Osteoblast (primary cell): Measurements from ENCODE around the gene ASPG. TPM values are rescaled to one million over a fixed set of nuclear protein-coding genes. Genes with fewer than 3 reads are reported as not detected.

Experiments
- DNase-seq: peaks from one replicate; pipeline ENCODE4 v3.0.0; 2011; ENCODE audit warnings: low spot score, mixed read lengths; ENCODE audit not compliant: insufficient read length; ENCODE audit errors: missing footprints
- H2AFZ ChIP-seq: 2 replicates; pipeline ENCODE4 v1.6.0; 2011; ENCODE audit warnings: mild to moderate bottlenecking, low read length
- H3K27ac ChIP-seq: 2 replicates; pipeline ENCODE4 v1.5.1; 2011; ENCODE audit warnings: mild to moderate bottlenecking, low read depth, low read length, moderate library complexity
- H3K27me3 ChIP-seq: 2 replicates; pipeline ENCODE4 v1.6.0; 2012; ENCODE audit warnings: mild to moderate bottlenecking, control low read depth, inconsistent platforms, low read length, moderate library complexity; ENCODE audit not compliant: insufficient read depth
- H3K36me3 ChIP-seq: 2 replicates; pipeline ENCODE4 v1.5.1; 2011; ENCODE audit warnings: mild to moderate bottlenecking, low read length, control low read depth, moderate library complexity; ENCODE audit not compliant: insufficient read depth
- H3K4me1 ChIP-seq: 2 replicates; pipeline ENCODE4 v1.5.1; 2011; ENCODE audit warnings: mild to moderate bottlenecking, low read length, control low read depth, moderate library complexity; ENCODE audit not compliant: insufficient read depth
- H3K4me2 ChIP-seq: 2 replicates; pipeline ENCODE4 v1.6.0; 2011; ENCODE audit warnings: mild to moderate bottlenecking, low read length; ENCODE audit not compliant: insufficient read depth
- H3K4me3 ChIP-seq: fragments of 200-600 bp; sonication (generic); 3 replicates; pipeline ENCODE4 v1.5.1; 2012; ENCODE audit warnings: mild to moderate bottlenecking, low read length, inconsistent platforms; ENCODE audit not compliant: insufficient read depth
- H3K79me2 ChIP-seq: 2 replicates; pipeline ENCODE4 v1.6.0; 2012; ENCODE audit warnings: mild to moderate bottlenecking, low read length, control low read depth, inconsistent platforms; ENCODE audit not compliant: insufficient read depth
- H3K9me3 ChIP-seq: 2 replicates; pipeline ENCODE4 v1.5.1; 2011; ENCODE audit warnings: low read depth, low read length, control low read depth
- H4K20me1 ChIP-seq: 2 replicates; pipeline ENCODE4 v1.6.0; 2012; ENCODE audit warnings: mild to moderate bottlenecking, low read length, control low read depth; ENCODE audit not compliant: insufficient read depth
- CTCF ChIP-seq: IDR thresholded peaks from 2 replicates; pipeline ENCODE4 v1.5.1; 2011; ENCODE audit warnings: mild to moderate bottlenecking, low read depth, low read length, moderate library complexity; ENCODE audit errors: extremely low read depth
- total RNA-seq: library from RNA; depleted of rRNA; stranded (reverse); fragments of >200 nt; gene quantifications from 2 replicates; pipeline ENCODE4 v1.2.3, GENCODE V29; 2012

ASPG gene
- total RNA-seq, 1 donor: not detected

- Histone ChIP-seq H3K4me1 (no peaks in the 10 kb centered on the region), H3K27me3 (no peaks in the 10 kb centered on the region), H3K4me3 (no peak overlapping the region), H3K9me3 (no peaks in the 10 kb centered on the region), H2AFZ (no peak overlapping the region), H3K36me3 (no peaks in the 10 kb centered on the region), H4K20me1 (no peaks in the 10 kb centered on the region), H3K79me2 (no peaks in the 10 kb centered on the region), H3K27ac (no peak overlapping the region), H3K4me2 (no peak overlapping the region)
- peak; percentile 69 for DNase-seq
- no peak for TF ChIP-seq CTCF
Measured at GRCh38 chr14:104096318-104096717, 10.8 kb downstream of the ASPG start.

- Histone ChIP-seq H4K20me1 (no peaks in the 10 kb centered on the region), H3K4me1 (no peaks in the 10 kb centered on the region), H3K9me3 (no peaks in the 10 kb centered on the region), H2AFZ (no peak overlapping the region), H3K79me2 (no peaks in the 10 kb centered on the region), H3K36me3 (no peaks in the 10 kb centered on the region), H3K4me2 (no peak overlapping the region), H3K4me3 (no peak overlapping the region), H3K27me3 (no peaks in the 10 kb centered on the region), H3K27ac (no peak overlapping the region)
- peak; percentile 79 for DNase-seq
- no peak for TF ChIP-seq CTCF
Measured at GRCh38 chr14:104096751-104097700, 11.5 kb downstream of the ASPG start.

GRCh38 chr14:104098272-104099095 lies 13.0 kb downstream of the ASPG start:
- H3K36me3 ChIP-seq: no peaks in the 10 kb centered on the region
- no peaks in the 10 kb centered on the region for H3K79me2 ChIP-seq
- no peaks in the 10 kb centered on the region for H3K4me1 ChIP-seq
- no peaks in the 10 kb centered on the region for H3K9me3 ChIP-seq
- TF ChIP-seq CTCF: no peak
- H4K20me1 ChIP-seq: no peaks in the 10 kb centered on the region
- no peak overlapping the region for H3K4me3 ChIP-seq
- no peak overlapping the region for H3K4me2 ChIP-seq
- peak; percentile 84 for DNase-seq
- H2AFZ ChIP-seq: no peak overlapping the region
- H3K27me3 ChIP-seq: no peaks in the 10 kb centered on the region
- no peak overlapping the region for H3K27ac ChIP-seq
